GM18519 (cell line): Measurements from ENCODE around the gene AAMP.
A peak's percentile ranks its signal among the peaks of the same experiment; 100 is the strongest.
"Not testable (repeated sequence)": the region's sequence is repeated elsewhere in the genome, so short reads cannot be mapped to it uniquely, and the experiment has no call there.

Experiments
- ATAC-seq: cut with Tn5 transposase; IDR thresholded peaks from one replicate; pipeline ENCODE4 v1.9.1; 2021; ENCODE audit warnings: mild to moderate bottlenecking, moderate library complexity; ENCODE audit not compliant: unreplicated experiment, low FRiP score

AAMP gene

DNA sequence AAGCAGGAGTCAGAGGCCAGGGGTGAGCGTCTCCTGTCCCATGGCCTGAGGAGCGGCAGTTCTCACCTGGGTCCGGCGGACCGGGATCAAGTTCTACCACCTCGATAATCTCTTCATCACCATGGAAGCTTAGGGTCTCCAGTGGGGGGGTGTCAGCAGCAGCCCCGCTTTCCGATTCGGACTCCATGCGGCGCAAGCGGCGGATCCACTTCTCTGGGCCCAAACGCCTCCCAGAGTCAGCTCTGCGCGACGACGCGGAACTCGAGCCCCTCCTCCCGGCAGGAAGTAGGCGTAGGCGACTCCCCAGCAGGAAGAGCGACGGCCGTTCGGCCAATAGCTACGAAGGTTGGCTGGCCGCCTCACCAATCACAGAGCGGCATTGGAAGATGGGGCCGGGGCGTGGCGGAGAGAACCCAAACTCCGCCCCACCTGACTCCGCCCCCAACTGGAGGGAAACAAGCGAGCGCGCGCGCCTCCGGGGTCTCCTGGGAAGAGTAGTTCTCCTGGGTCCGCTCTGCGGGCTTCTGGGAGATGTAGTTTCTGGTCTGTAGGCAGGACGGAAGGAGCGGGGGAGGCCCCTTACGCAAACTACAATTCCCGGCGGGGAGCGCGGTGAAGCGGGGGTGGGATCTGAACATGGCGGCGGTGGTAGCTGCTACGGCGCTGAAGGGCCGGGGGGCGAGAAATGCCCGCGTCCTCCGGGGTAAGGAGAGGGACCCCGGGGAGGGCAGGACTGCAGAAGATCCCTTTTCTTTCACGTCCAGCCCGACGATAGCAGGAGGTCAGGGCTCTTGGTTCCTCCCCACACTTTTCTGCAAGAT, at the start of gene AAMP, which contains the start of gene PNKD:
Gene AAMP (minus strand): TSS at position 238 of the 821 bp plus-strand sequence. CDS start 51 bp downstream, at position 187.
Gene PNKD (plus strand): TSS at position 620 of the 821 bp plus-strand sequence. CDS start 17 bp downstream, at position 637.
- ATAC-seq, result peak; percentile 83

DNA sequence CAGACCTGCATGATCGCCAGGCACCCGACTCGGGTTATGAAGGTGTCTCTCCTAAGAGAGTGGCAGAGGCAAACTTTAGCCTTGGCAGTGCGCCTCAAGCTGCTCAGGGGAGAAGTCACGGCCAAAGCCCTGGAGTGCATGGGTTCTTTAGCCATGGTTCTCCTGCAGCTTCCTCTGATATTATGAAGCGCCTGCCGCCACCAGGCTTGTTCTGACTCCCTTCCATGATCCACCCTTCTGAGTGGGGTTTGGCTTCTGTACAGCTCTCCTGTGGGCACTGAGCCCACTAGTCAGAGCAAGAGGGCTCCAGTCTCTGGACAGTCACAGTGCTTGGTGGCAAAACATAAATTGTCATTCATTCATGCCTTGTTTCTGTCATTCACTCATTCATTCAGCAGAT, 48.3 kb upstream of the AAMP start:
- ATAC-seq, result no peak

DNA sequence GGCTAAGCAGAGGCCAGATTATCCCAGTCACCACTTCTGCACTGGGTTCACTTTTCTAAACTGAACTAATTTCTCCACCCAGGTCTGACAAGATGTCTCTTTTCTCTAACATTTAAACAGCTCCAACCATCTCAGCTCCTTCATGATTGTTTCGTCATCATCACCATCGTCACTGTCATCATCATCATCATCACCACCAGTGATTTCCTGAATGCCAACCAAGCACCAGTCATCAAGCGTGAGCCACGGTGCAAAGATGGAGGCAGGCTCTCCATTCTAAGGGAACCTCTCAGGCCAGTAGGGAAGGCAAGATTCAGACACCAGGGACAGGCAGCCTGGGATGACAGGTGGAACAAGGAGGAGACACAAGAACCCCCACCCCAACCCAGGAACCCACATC, 47.9 kb upstream of the AAMP start:
- ATAC-seq, result no peak

GRCh38 chr2:218317303-218317630, 47.3 kb upstream of the AAMP start:
- ATAC-seq, result no peak

GRCh38 chr2:218315397-218315796, 45.5 kb upstream of the AAMP start:
- no peak for ATAC-seq

- not testable (repeated sequence) for ATAC-seq
Observed at GRCh38 chr2:218314764-218315163, 44.8 kb upstream of the AAMP start.

- no peak for ATAC-seq
Observed at GRCh38 chr2:218313356-218313755, 43.4 kb upstream of the AAMP start.

DNA sequence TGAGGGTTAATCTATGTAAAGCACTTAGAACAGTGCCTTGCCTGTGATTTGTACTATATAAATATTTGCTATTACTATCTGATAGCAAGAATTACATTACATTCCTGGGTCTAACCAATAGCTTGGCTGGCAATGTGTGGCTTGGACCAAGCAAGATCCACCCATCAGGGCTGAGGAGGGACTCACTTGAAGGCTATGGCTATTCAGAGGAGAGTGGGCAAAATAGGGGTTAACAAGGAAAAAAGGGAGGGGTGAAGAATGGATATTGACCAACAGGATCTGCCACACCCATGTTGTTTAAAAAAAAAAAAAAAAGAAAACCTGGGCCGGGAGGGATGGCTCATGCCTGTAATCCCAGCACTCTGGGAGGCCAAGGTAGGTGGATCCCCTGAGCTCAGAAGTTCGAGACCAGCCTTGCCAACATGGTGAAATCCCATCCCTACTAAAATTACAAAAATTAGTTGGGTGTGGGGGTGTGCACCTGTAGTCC, 42.4 kb upstream of the AAMP start:
- ATAC-seq, result no peak

DNA sequence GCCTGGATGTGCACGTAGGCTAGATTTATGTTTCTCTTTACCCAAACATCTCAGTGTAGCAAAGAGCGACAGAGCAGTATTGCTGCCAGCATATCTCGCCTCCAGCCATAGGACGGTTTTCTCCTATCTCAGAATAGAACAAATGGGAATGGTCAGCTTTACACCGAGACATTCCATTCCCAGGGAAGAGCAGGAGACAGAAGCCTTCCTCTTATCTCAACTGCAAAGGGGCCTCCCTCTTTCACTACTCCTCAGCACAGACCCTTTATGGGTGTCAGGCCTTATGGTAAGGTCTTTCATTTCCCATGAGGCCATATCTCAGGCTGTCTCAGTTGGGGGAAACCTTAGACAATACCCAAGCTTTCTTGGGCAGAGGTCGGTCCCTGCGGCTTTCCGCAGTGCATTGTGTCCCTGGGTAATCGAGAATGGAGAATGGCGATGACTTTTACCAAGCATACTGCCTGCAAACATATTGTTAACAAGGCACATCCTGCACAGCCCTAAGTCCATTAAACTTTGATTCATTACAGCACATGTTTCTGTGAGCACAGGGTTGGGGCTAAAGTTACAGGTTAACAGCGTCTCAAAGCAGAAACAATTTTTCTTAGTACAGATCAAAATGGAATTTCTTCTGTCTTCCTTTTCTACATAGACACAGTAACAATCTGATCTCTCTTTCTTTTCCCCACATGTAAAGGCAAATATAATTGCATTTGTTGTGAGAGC, 41.8 kb upstream of the AAMP start:
- ATAC-seq, result not testable (repeated sequence)

- no peak for ATAC-seq
Observed at GRCh38 chr2:218310853-218311540, 41.1 kb upstream of the AAMP start.

GRCh38 chr2:218307415-218308090, 37.6 kb upstream of the AAMP start:
- no peak for ATAC-seq

DNA sequence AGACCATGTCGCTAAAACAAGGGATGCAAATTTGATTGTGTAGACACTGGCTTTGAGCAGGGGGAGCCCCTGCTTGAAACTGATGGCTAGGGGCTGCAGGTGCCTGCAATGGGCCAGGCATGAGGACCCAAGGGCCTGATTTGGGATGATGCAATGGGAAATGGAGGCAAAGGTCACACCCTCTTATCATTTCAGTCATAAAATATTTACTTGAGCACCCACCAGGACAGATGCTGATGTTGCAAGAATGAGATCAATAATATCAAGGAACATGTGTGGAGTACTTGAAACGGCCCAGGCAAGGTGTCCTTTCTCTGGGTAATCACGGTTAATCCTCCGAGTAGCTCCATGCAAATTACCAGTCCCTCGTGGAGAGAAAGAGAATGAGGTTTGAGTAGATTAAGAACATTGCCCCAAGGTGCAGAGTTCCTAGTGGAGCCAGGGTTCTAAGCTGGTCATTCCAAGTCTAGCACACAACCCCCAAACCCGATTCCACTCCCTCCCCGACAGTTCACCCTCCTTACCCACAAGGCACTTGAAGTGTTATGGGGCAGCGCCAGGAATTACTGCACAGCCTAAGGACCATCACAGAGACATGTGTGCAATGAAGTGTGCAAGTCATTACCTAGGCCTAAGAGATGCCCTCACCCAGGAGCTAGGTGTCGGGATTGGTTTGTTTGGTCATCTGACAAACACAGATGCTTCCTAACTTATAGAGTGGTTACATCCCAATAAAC, 36.4 kb upstream of the AAMP start:
- ATAC-seq, result no peak

GRCh38 chr2:218305383-218305782, 35.4 kb upstream of the AAMP start:
- ATAC-seq, result no peak

- no peak for ATAC-seq
Observed at GRCh38 chr2:218301176-218301819, 31.4 kb upstream of the AAMP start.

DNA sequence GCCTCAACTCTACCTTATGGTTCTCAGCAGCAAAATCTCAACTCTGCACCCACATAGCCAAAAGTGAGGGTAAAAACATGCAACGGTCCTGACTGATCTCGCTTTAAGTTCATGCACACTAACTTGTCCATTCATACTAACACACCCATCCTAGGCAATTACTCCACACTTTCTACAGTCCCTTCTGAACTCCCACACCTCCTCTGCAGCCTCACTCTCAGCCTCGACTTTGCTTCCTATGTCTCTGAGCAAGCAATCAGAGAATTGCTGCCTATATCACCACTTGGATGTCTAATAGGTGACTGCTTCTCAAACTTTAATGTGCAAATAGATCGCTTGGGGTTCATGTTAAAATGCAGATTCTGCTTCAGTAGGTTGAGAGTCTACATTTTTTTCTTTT, 30.2 kb upstream of the AAMP start:
- no peak for ATAC-seq

- ATAC-seq, result no peak
Observed at GRCh38 chr2:218298314-218298875, 28.5 kb upstream of the AAMP start.

DNA sequence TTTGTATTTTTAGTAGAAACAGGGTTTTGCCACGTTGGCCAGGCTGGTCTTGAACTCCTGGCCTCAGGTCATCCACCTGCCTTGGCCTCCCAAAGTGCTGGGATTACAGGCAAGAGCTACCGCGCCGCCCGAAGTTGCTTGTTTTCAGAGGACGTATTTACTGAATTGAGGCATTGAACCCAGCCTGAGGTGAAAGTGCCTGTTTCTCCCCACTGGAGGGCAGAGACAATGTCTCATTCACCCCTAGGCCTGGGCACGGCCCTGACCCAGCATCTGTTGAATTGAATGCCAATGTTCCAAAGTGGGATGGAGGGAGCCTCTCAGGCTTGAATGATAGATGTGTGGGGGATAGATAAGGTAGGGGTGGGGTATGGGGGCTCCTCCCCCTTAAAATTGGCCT, 26.9 kb upstream of the AAMP start:
- no peak for ATAC-seq

DNA sequence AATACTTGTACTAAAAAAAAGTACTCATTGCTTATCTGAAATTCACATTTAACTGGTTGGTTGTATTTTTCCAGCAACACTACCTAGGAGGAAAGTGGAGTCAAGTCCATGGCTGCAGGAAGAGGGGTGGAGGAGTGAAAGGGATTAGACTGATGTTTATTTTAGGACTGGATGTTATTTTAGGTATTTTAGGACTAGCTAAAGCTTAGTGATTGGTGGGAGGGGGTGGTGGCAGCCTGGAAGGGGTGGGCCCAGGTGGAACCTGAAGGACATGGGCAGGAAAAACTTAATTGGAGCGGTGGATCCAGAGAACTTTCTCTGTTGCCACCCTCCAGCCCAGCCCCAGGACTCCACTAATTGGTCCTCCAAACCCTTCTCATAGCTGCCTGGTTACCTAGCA, 26.3 kb upstream of the AAMP start:
- ATAC-seq, result no peak

GRCh38 chr2:218295029-218295428, 25.1 kb upstream of the AAMP start:
- no peak for ATAC-seq
